HepG2 (cell line): ENCODE data around the gene ARL4C. TPM values are rescaled to one million over a fixed set of nuclear protein-coding genes. Genes with fewer than 3 reads are reported as not detected.

Experiments
- EP300 ChIP-seq, 3 experiments: sonication (generic) in 1 of 3; formaldehyde crosslinking in 1 of 3; IDR thresholded peaks; 2 replicates each; pipeline versions ENCODE4 v1.5.1 to v1.6.1; 2011 to 2020; ENCODE audit warnings: low read depth in 2 of 3, low read length in 2 of 3, borderline replicate concordance in 1 of 3, improper control_type of control experiment in 1 of 3, mild to moderate bottlenecking in 1 of 3, missing genetic modification reagents in 1 of 3, moderate library complexity in 1 of 3
- SIN3A ChIP-seq: IDR thresholded peaks from 2 replicates; pipeline ENCODE4 v1.6.1; 2011; ENCODE audit warnings: low read depth, mild to moderate bottlenecking, control low read depth, low read length, borderline replicate concordance
- ZNF788 ChIP-seq: sonication (generic); formaldehyde crosslinking; IDR thresholded peaks from 2 replicates; pipeline ENCODE4 v1.5.0; 2020; ENCODE audit warnings: mild to moderate bottlenecking, missing genetic modification reagents, borderline replicate concordance
- polyA plus RNA-seq, 8 experiments: library from polyadenylated mRNA; depleted of rRNA in 3 of 8; stranded (reverse) in 7 of 8; unstranded in 1 of 8; fragments of >200 nt; fragmentation: Illumina TruSeq in 4 of 8; extraction: Trizol in 4 of 8; gene quantifications; 2 replicates each; pipeline versions ENCODE4 v1.2.1 to v1.2.3, GENCODE V29; 2011 to 2016; ENCODE audit warnings: low read depth in 4 of 8, missing spikeins in 1 of 8, mixed read lengths in 1 of 8; ENCODE audit not compliant: insufficient read depth in 1 of 8
- total RNA-seq, 5 experiments: library from RNA; depleted of rRNA; stranded (reverse); fragments of >200 nt; fragmentation: Illumina TruSeq; extraction: Trizol; gene quantifications; 2 replicates each; pipeline ENCODE4 v1.2.3, GENCODE V29; 2016; ENCODE audit warnings: low read depth in 1 of 5
- TF ChIP-seq, protein P1 (sequence below): sonication (generic); formaldehyde crosslinking; IDR thresholded peaks from 2 replicates; pipeline ENCODE4 v1.4.0; 2020; ENCODE audit warnings: mild to moderate bottlenecking, missing genetic modification reagents
- TF ChIP-seq, protein P2 (sequence below): sonication (generic); formaldehyde crosslinking; IDR thresholded peaks from 2 replicates; pipeline ENCODE4 v1.4.0; 2020; ENCODE audit warnings: missing genetic modification reagents
- TF ChIP-seq, protein P3 (sequence below): IDR thresholded peaks from 2 replicates; pipeline ENCODE4 v1.6.1; 2016
- TF ChIP-seq, protein P4 (sequence below), 2 experiments: fragments of 450-650 bp in 1 of 2; sonication (generic) in 1 of 2; formaldehyde crosslinking in 1 of 2; IDR thresholded peaks; 2 replicates each; pipeline versions ENCODE4 v1.6.1 to v1.8.0; 2016 to 2022; ENCODE audit warnings: antibody characterized with exemption in 1 of 2, mild to moderate bottlenecking in 1 of 2, missing genetic modification reagents in 1 of 2

ARL4C gene
- total and polyA plus RNA-seq, 2 of the 13 experiments (the other 11 are each of a cell fraction or from before 2014, with no cell fraction given), result 0.07 to 0.15 TPM

DNA sequence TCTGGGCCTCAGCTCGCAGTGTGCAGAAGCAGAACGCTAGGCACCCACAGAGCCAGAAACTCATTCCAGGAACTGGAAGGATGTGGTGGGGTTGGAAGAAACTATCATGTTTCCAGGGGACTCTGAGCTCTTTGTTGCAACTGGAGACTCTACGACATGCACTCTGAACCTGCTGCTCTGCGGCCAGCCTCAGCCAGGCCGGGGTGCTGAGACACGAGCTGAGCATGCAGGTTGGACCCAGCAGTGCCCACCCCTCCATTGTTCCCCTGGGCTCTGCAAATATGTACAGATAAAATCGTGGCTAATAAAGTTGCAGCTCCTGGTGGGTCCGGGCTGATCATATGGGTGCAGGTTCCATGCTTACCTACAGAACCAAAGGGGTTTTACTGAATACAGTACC, 37.6 kb upstream of the ARL4C start (continued):
- TF ChIP-seq, protein P1, sequence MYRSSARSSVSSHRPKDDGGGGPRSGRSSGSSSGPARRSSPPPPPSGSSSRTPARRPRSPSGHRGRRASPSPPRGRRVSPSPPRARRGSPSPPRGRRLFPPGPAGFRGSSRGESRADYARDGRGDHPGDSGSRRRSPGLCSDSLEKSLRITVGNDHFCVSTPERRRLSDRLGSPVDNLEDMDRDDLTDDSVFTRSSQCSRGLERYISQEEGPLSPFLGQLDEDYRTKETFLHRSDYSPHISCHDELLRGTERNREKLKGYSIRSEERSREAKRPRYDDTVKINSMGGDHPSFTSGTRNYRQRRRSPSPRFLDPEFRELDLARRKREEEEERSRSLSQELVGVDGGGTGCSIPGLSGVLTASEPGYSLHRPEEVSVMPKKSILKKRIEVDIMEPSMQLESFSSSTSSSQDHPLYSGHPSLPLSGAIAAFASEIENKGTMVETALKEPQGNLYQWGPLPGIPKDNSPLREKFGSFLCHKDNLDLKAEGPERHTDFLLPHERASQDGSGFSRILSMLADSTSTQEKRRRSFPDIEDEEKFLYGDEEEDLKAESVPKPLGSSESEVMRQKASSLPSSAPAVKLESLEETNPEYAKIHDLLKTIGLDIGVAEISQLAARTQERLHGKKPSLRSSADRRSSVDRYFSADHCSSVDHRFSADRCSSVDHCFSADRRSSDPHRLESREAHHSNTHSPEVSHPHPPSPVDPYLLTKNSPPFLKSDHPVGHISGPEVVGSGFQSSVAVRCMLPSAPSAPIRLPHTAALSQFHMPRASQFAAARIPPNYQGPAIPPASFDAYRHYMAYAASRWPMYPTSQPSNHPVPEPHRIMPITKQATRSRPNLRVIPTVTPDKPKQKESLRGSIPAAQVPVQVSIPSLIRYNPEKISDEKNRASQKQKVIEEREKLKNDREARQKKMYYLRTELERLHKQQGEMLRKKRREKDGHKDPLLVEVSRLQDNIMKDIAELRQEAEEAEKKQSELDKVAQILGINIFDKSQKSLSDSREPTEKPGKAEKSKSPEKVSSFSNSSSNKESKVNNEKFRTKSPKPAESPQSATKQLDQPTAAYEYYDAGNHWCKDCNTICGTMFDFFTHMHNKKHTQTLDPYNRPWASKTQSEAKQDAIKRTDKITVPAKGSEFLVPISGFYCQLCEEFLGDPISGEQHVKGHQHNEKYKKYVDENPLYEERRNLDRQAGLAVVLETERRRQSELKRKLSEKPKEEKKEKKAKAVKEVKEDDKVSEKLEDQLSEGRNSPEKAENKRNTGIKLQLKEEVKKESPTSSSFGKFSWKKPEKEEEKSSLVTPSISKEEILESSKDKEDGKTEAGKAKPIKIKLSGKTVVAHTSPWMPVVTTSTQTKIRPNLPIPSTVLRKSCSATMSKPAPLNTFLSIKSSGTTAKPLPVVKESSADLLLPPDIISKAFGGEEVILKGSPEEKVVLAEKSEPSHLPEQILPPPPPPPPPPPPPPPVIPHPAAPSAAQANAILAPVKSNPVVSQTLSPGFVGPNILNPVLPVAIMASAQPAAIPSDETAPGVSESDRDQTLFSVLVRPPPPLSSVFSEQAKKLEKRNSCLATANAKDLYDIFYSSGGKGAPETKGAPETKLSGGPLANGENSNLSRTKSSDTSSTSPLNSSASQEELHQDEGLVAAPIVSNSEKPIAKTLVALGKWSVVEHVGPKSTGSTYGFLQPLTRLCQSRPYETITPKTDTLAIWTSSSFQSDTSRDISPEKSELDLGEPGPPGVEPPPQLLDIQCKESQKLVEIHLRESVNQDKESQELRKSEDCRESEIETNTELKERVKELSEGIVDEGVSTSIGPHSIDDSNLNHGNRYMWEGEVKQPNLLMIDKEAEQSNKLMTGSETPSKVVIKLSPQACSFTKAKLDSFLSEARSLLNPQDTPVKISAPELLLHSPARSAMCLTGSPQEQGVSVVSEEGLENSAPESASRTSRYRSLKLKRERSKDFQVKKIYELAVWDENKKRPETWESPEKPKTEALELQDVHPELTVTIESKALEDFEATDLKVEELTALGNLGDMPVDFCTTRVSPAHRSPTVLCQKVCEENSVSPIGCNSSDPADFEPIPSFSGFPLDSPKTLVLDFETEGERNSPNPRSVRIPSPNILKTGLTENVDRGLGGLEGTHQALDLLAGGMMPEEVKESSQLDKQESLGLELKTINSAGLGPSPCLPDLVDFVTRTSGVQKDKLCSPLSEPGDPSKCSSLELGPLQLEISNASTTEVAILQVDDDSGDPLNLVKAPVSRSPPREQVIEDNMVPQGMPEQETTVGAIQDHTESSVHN, result 0 out of 2 replicates have a peak, but pooled peaks have one; percentile 23
- TF ChIP-seq, protein P2, sequence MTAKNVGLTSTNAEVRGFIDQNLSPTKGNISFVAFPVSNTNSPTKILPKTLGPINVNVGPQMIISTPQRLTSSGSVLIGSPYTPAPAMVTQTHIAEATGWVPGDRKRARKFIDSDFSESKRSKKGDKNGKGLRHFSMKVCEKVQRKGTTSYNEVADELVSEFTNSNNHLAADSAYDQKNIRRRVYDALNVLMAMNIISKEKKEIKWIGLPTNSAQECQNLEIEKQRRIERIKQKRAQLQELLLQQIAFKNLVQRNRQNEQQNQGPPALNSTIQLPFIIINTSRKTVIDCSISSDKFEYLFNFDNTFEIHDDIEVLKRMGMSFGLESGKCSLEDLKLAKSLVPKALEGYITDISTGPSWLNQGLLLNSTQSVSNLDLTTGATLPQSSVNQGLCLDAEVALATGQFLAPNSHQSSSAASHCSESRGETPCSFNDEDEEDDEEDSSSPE (CRISPR knock-in tag), result no peak
- TF ChIP-seq SIN3A, result no peak
- TF ChIP-seq, protein P3, sequence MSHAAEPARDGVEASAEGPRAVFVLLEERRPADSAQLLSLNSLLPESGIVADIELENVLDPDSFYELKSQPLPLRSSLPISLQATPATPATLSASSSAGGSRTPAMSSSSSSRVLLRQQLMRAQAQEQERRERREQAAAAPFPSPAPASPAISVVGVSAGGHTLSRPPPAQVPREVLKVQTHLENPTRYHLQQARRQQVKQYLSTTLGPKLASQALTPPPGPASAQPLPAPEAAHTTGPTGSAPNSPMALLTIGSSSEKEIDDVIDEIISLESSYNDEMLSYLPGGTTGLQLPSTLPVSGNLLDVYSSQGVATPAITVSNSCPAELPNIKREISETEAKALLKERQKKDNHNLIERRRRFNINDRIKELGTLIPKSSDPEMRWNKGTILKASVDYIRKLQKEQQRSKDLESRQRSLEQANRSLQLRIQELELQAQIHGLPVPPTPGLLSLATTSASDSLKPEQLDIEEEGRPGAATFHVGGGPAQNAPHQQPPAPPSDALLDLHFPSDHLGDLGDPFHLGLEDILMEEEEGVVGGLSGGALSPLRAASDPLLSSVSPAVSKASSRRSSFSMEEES (CRISPR knock-in tag), result no peak
- TF ChIP-seq, protein P4, sequence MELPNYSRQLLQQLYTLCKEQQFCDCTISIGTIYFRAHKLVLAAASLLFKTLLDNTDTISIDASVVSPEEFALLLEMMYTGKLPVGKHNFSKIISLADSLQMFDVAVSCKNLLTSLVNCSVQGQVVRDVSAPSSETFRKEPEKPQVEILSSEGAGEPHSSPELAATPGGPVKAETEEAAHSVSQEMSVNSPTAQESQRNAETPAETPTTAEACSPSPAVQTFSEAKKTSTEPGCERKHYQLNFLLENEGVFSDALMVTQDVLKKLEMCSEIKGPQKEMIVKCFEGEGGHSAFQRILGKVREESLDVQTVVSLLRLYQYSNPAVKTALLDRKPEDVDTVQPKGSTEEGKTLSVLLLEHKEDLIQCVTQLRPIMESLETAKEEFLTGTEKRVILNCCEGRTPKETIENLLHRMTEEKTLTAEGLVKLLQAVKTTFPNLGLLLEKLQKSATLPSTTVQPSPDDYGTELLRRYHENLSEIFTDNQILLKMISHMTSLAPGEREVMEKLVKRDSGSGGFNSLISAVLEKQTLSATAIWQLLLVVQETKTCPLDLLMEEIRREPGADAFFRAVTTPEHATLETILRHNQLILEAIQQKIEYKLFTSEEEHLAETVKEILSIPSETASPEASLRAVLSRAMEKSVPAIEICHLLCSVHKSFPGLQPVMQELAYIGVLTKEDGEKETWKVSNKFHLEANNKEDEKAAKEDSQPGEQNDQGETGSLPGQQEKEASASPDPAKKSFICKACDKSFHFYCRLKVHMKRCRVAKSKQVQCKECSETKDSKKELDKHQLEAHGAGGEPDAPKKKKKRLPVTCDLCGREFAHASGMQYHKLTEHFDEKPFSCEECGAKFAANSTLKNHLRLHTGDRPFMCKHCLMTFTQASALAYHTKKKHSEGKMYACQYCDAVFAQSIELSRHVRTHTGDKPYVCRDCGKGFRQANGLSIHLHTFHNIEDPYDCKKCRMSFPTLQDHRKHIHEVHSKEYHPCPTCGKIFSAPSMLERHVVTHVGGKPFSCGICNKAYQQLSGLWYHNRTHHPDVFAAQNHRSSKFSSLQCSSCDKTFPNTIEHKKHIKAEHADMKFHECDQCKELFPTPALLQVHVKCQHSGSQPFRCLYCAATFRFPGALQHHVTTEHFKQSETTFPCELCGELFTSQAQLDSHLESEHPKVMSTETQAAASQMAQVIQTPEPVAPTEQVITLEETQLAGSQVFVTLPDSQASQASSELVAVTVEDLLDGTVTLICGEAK (IDR thresholded peaks at IDR 0.05), result peak; percentile 37
- TF ChIP-seq, protein P4 (CRISPR knock-in tag; IDR thresholded peaks at IDR 0.05), result peak; percentile 98
- peak in 1 of 2 experiments; percentile 18; a peak in 1 of 4 replicates for TF ChIP-seq EP300 (IDR thresholded peaks at IDR 0.05; ENCODE audit: low read depth in 2 of 2, low read length in 2 of 2)
- no peak for TF ChIP-seq EP300 (CRISPR knock-in tag; IDR thresholded peaks at IDR 0.05; ENCODE audit: borderline replicate concordance)
- TF ChIP-seq ZNF788 (CRISPR knock-in tag), result peak; percentile 44; the same call in 1 of the 2 replicates
